Muscle of leg (tissue), 11 donors: ENCODE measurements around the gene FARP1. TPM values are rescaled to one million over a fixed set of nuclear protein-coding genes. Genes with fewer than 3 reads are reported as not detected.
A peak's percentile ranks its signal among the peaks of the same experiment; 100 is the strongest.

Experiments used
- DNase-seq: peaks from one replicate; pipeline ENCODE4 v3.0.0; 2013
- H3K27ac ChIP-seq: one replicate; pipeline ENCODE4 v1.5.1; 2013; ENCODE audit warnings: mild to moderate bottlenecking, low read length, control low read depth
- H3K27me3 ChIP-seq: one replicate; pipeline ENCODE4 v1.6.1; 2013; ENCODE audit warnings: low read length; ENCODE audit not compliant: control insufficient read depth, insufficient read depth
- H3K36me3 ChIP-seq: one replicate; pipeline ENCODE4 v1.6.1; 2013; ENCODE audit warnings: low read length; ENCODE audit not compliant: control insufficient read depth, insufficient read depth
- H3K4me1 ChIP-seq: one replicate; pipeline ENCODE4 v1.6.1; 2013; ENCODE audit warnings: low read length; ENCODE audit not compliant: control insufficient read depth, insufficient read depth
- H3K4me3 ChIP-seq: one replicate; pipeline ENCODE4 v1.5.1; 2013; ENCODE audit warnings: low read length, control low read depth
- H3K9me3 ChIP-seq: replicated peaks from 2 replicates; pipeline ENCODE4 v1.6.1; 2013; ENCODE audit warnings: low read depth, low read length; ENCODE audit not compliant: control insufficient read depth
- WGBS: methylation state at CpG from one replicate; pipeline ENCODE4 v1.1.5; 2013; ENCODE audit warnings: missing lambda C conversion rate; ENCODE audit not compliant: insufficient coverage; 5-methylcytosine and 5-hydroxymethylcytosine counted together
- polyA plus RNA-seq, 8 donors: library from polyadenylated mRNA; unstranded; fragments of 120-200 nt; gene quantifications; one replicate each; pipeline versions ENCODE4 v1.2.1 to v1.2.3, GENCODE V29; 2013; ENCODE audit warnings: inconsistent platforms in 1 of 8, low replicate concordance in 1 of 8; ENCODE audit not compliant: insufficient read length in 8 of 8, insufficient read depth in 1 of 8
- total RNA-seq: library from RNA; stranded (reverse); fragments of 120-200 nt; gene quantifications from one replicate; pipeline ENCODE4 v1.2.4, GENCODE V29; 2013

Gene FARP1
- total and polyA plus RNA-seq, 9 donors = 37.8 to 90.7 (median 74.3) TPM

GRCh38 chr13:98372876-98373275 is 230.0 kb downstream of the FARP1 start:
- Histone ChIP-seq H3K36me3 (peaks cover 3% of the 10 kb centered on the region), H3K4me1 (peaks cover 20% of the 10 kb centered on the region), H3K27ac (peak overlapping the region; percentile 23), H3K27me3 (no peaks in the 10 kb centered on the region), H3K9me3 (peaks cover 6% of the 10 kb centered on the region), H3K4me3 (no peak overlapping the region)
- WGBS = 81% methylated on average over 6 of the region's 8 CpGs
- DNase-seq = peak; percentile 78

- Histone ChIP-seq H3K9me3 (peaks cover 6% of the 10 kb centered on the region), H3K4me3 (no peak overlapping the region), H3K27me3 (no peaks in the 10 kb centered on the region), H3K4me1 (peaks cover 20% of the 10 kb centered on the region), H3K36me3 (no peaks in the 10 kb centered on the region), H3K27ac (no peak overlapping the region)
- DNase-seq = no peak
- no CpG with 5 or more reads among the region's 1 CpG for WGBS
These were observed 231.9 kb downstream of the FARP1 start for GRCh38 chr13:98374750-98375149.

- Histone ChIP-seq H3K4me3 (no peak overlapping the region), H3K27me3 (no peaks in the 10 kb centered on the region), H3K9me3 (peaks cover 6% of the 10 kb centered on the region), H3K27ac (no peak overlapping the region), H3K4me1 (no peaks in the 10 kb centered on the region), H3K36me3 (no peaks in the 10 kb centered on the region)
- WGBS = 75% methylated on average over 4 of the region's 13 CpGs
- no peak for DNase-seq
These were observed 234.9 kb downstream of the FARP1 start for GRCh38 chr13:98377635-98378378.

- no peak overlapping the region for H3K27ac ChIP-seq
- 83% methylated on average over 5 of the region's 5 CpGs for WGBS
- no peaks in the 10 kb centered on the region for H3K27me3 ChIP-seq
- peaks cover 2% of the 10 kb centered on the region for H3K4me1 ChIP-seq
- H3K9me3 ChIP-seq = no peaks in the 10 kb centered on the region
- H3K4me3 ChIP-seq = no peak overlapping the region
- DNase-seq = no peak
- peaks cover 20% of the 10 kb centered on the region for H3K36me3 ChIP-seq
These were observed 241.8 kb downstream of the FARP1 start for GRCh38 chr13:98384739-98385138.

GRCh38 chr13:98385606-98386005 is 242.7 kb downstream of the FARP1 start:
- Histone ChIP-seq H3K4me3 (no peak overlapping the region), H3K27me3 (no peaks in the 10 kb centered on the region), H3K9me3 (no peaks in the 10 kb centered on the region), H3K36me3 (peaks cover 29% of the 10 kb centered on the region), H3K4me1 (peaks cover 2% of the 10 kb centered on the region), H3K27ac (no peak overlapping the region)
- no peak for DNase-seq
- WGBS = 88% methylated on average over 8 of the region's 10 CpGs

GRCh38 chr13:98386637-98387036 is 243.7 kb downstream of the FARP1 start:
- no CpG with 5 or more reads among the region's 8 CpGs for WGBS
- no peak for DNase-seq
- Histone ChIP-seq H3K27ac (no peak overlapping the region), H3K27me3 (no peaks in the 10 kb centered on the region), H3K36me3 (peaks cover 37% of the 10 kb centered on the region), H3K4me3 (no peak overlapping the region), H3K9me3 (no peaks in the 10 kb centered on the region), H3K4me1 (peaks cover 2% of the 10 kb centered on the region)

GRCh38 chr13:98389319-98389718 is 246.4 kb downstream of the FARP1 start:
- H3K27ac ChIP-seq = no peak overlapping the region
- H3K4me1 ChIP-seq = peaks cover 2% of the 10 kb centered on the region
- no peaks in the 10 kb centered on the region for H3K9me3 ChIP-seq
- WGBS = 39% methylated on average over 6 of the region's 9 CpGs
- H3K36me3 ChIP-seq = peaks cover 54% of the 10 kb centered on the region
- H3K4me3 ChIP-seq = no peak overlapping the region
- no peaks in the 10 kb centered on the region for H3K27me3 ChIP-seq
- no peak for DNase-seq

GRCh38 chr13:98390086-98390715 is 247.3 kb downstream of the FARP1 start:
- no peaks in the 10 kb centered on the region for H3K27me3 ChIP-seq
- peaks cover 57% of the 10 kb centered on the region for H3K36me3 ChIP-seq
- H3K9me3 ChIP-seq = no peaks in the 10 kb centered on the region
- peaks cover 2% of the 10 kb centered on the region for H3K4me1 ChIP-seq
- H3K4me3 ChIP-seq = no peak overlapping the region
- no peak overlapping the region for H3K27ac ChIP-seq
- 88% methylated on average over 9 of the region's 11 CpGs for WGBS
- peak; percentile 84 for DNase-seq

- 94% methylated on average over 9 of the region's 11 CpGs for WGBS
- Histone ChIP-seq H3K9me3 (no peaks in the 10 kb centered on the region), H3K4me3 (no peak overlapping the region), H3K36me3 (peaks cover 56% of the 10 kb centered on the region), H3K27me3 (no peaks in the 10 kb centered on the region), H3K4me1 (no peaks in the 10 kb centered on the region), H3K27ac (no peak overlapping the region)
- DNase-seq = no peak
These were observed 251.0 kb downstream of the FARP1 start for GRCh38 chr13:98393873-98394272.

- DNase-seq = no peak
- Histone ChIP-seq H3K36me3 (peaks cover 51% of the 10 kb centered on the region), H3K27me3 (no peaks in the 10 kb centered on the region), H3K9me3 (no peaks in the 10 kb centered on the region), H3K4me3 (no peak overlapping the region), H3K4me1 (no peaks in the 10 kb centered on the region), H3K27ac (no peak overlapping the region)
- 93% methylated on average over 37 of the region's 37 CpGs for WGBS
These were observed 252.1 kb downstream of the FARP1 start for GRCh38 chr13:98394820-98395510.
